HepG2 (cell line): Measurements from ENCODE around the gene ST6GALNAC6. TPM values are rescaled to one million over a fixed set of nuclear protein-coding genes. Genes with fewer than 3 reads are reported as not detected.

ENCODE experiments used
- GABPA ChIP-seq, 2 experiments: IDR thresholded peaks; 2 replicates each; pipeline ENCODE4 v1.6.1; 2011 to 2016; ENCODE audit warnings: low read depth in 2 of 2, low read length in 1 of 2, missing biosample characterization in 1 of 2, missing genetic modification characterization in 1 of 2
- GLI4 ChIP-seq: sonication (generic); formaldehyde crosslinking; IDR thresholded peaks from 2 replicates; pipeline ENCODE4 v1.5.1; 2020; ENCODE audit warnings: missing genetic modification reagents, mild to moderate bottlenecking, moderate library complexity, borderline replicate concordance
- HMGXB3 ChIP-seq: sonication (generic); formaldehyde crosslinking; IDR thresholded peaks from 2 replicates; pipeline ENCODE4 v1.4.0; 2020; ENCODE audit warnings: missing genetic modification reagents, borderline replicate concordance
- MLX ChIP-seq: IDR thresholded peaks from 2 replicates; pipeline ENCODE4 v1.6.1; 2016
- PAXIP1 ChIP-seq: sonication (generic); formaldehyde crosslinking; conservative IDR thresholded peaks from 2 replicates; pipeline ENCODE4 v1.4.0; 2020; ENCODE audit warnings: mild to moderate bottlenecking, missing genetic modification reagents, moderate library complexity
- SPEN ChIP-seq: sonication (generic); formaldehyde crosslinking; IDR thresholded peaks from 2 replicates; pipeline ENCODE4 v1.5.1; 2020; ENCODE audit warnings: low read depth, mild to moderate bottlenecking, missing genetic modification reagents
- THRA ChIP-seq: sonication (generic); formaldehyde crosslinking; IDR thresholded peaks from 2 replicates; pipeline ENCODE4 v1.4.0; 2020; ENCODE audit warnings: missing genetic modification reagents, borderline replicate concordance
- ZNF687 ChIP-seq: sonication (generic); formaldehyde crosslinking; IDR thresholded peaks from 2 replicates; pipeline ENCODE4 v1.5.1; 2020; ENCODE audit warnings: mild to moderate bottlenecking, missing genetic modification reagents, moderate library complexity
- polyA plus RNA-seq, 8 experiments: library from polyadenylated mRNA; depleted of rRNA in 3 of 8; stranded (reverse) in 7 of 8; unstranded in 1 of 8; fragments of >200 nt; fragmentation: Illumina TruSeq in 4 of 8; extraction: Trizol in 4 of 8; gene quantifications; 2 replicates each; pipeline versions ENCODE4 v1.2.1 to v1.2.3, GENCODE V29; 2011 to 2016; ENCODE audit warnings: low read depth in 4 of 8, missing spikeins in 1 of 8, mixed read lengths in 1 of 8; ENCODE audit not compliant: insufficient read depth in 1 of 8
- total RNA-seq, 5 experiments: library from RNA; depleted of rRNA; stranded (reverse); fragments of >200 nt; fragmentation: Illumina TruSeq; extraction: Trizol; gene quantifications; 2 replicates each; pipeline ENCODE4 v1.2.3, GENCODE V29; 2016; ENCODE audit warnings: low read depth in 1 of 5
- TF ChIP-seq, protein P1 (sequence below): IDR thresholded peaks from 2 replicates; pipeline ENCODE4 v1.6.1; 2016

The ST6GALNAC6 gene
- total and polyA plus RNA-seq, 2 of the 13 experiments (the other 11 are each of a cell fraction or from before 2014, with no cell fraction given): 18.5 to 65.4 TPM

GRCh38 chr9:127862075-127863011 lies 37.1 kb downstream of the ST6GALNAC6 start (continued):
- TF ChIP-seq ZNF687 (CRISPR knock-in tag): peak; percentile 92
- TF ChIP-seq MLX (CRISPR knock-in tag): peak; percentile 63
- 0 out of 2 replicates have a peak, but pooled peaks have one; percentile 39 for TF ChIP-seq SPEN (CRISPR knock-in tag)
- TF ChIP-seq, protein P1, sequence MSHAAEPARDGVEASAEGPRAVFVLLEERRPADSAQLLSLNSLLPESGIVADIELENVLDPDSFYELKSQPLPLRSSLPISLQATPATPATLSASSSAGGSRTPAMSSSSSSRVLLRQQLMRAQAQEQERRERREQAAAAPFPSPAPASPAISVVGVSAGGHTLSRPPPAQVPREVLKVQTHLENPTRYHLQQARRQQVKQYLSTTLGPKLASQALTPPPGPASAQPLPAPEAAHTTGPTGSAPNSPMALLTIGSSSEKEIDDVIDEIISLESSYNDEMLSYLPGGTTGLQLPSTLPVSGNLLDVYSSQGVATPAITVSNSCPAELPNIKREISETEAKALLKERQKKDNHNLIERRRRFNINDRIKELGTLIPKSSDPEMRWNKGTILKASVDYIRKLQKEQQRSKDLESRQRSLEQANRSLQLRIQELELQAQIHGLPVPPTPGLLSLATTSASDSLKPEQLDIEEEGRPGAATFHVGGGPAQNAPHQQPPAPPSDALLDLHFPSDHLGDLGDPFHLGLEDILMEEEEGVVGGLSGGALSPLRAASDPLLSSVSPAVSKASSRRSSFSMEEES (CRISPR knock-in tag): 0 out of 2 replicates have a peak, but pooled peaks have one; percentile 35
- TF ChIP-seq GABPA (IDR thresholded peaks at IDR 0.05; ENCODE audit: low read depth, low read length): no peak
- peak; percentile 65 for TF ChIP-seq GABPA (CRISPR knock-in tag; IDR thresholded peaks at IDR 0.05; ENCODE audit: low read depth)
- TF ChIP-seq GLI4 (CRISPR knock-in tag): peak; percentile 70; the same call in 1 of the 2 replicates
- no peak for TF ChIP-seq HMGXB3 (CRISPR knock-in tag)
- peak; percentile 71; the same call in 1 of the 2 replicates for TF ChIP-seq THRA
- peak; percentile 63 for TF ChIP-seq PAXIP1 (CRISPR knock-in tag)
